Hematopoietic multipotent progenitor cell treated with erythropoietin and hydrocortisone succinate and interleukin-3 and kit ligand, for 8 days (in vitro differentiated cells): ENCODE results near the gene CD300LB.

ENCODE experiments used
- DNase-seq: peaks from one replicate; pipeline ENCODE4 v3.0.0-alpha.2; 2015

CD300LB gene

GRCh38 chr17:74547736-74548135 lies 16.5 kb upstream of the CD300LB start:
- DNase-seq: no peak

GRCh38 chr17:74547264-74547663 lies 16.0 kb upstream of the CD300LB start:
- DNase-seq: no peak

DNA sequence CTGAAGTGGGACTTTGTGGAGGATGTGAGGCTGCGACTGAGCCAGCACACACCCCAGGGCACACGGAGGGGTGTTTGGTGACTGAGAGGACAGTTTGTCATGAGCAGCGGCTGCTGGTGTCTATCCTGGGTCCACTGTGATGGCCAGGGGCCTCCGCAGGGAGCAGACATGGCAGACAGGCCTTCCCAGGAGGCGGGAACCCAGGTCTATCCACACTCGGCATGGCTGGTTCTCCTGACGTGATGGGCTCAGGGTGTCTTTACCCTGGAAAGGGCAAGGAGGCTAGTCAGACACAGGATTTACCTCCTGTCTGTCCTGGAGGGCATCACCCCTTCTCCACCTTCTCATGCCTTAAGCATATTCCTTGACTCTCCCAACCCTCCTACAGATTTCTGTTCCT lies 15.3 kb upstream of the CD300LB start:
- DNase-seq: no peak

DNA sequence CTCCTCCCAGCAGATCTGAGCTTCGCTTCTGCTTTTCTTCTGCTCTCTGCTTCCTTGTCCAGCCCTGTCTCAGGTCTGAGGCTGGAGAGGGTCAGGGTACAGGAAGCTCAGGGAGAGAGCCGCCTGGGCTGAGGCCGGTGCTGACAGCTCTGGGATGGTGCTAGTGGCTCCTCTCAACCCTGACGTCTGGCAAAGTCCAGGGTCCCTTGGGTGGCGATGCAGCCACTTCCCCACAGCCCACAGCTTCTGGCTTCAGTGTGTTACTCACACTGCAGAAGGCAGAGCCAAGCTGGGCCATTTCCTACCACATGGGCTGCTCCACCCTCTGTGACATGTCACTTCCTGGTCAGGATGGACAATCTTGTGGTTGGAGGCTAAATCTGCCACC lies 14.6 kb upstream of the CD300LB start, which contains the start of gene CD300C:
TSS of gene CD300C (minus strand) at position 273 of the 388 bp plus-strand sequence. CDS start 333 bp downstream, outside the sequence.
- peak; percentile 19 for DNase-seq

- no peak for DNase-seq
Measured at GRCh38 chr17:74544991-74545842, 13.9 kb upstream of the CD300LB start.

- no peak for DNase-seq
Measured at GRCh38 chr17:74543891-74544760, 12.9 kb upstream of the CD300LB start.

- no peak for DNase-seq
Measured at GRCh38 chr17:74543406-74543805, 12.1 kb upstream of the CD300LB start.

DNA sequence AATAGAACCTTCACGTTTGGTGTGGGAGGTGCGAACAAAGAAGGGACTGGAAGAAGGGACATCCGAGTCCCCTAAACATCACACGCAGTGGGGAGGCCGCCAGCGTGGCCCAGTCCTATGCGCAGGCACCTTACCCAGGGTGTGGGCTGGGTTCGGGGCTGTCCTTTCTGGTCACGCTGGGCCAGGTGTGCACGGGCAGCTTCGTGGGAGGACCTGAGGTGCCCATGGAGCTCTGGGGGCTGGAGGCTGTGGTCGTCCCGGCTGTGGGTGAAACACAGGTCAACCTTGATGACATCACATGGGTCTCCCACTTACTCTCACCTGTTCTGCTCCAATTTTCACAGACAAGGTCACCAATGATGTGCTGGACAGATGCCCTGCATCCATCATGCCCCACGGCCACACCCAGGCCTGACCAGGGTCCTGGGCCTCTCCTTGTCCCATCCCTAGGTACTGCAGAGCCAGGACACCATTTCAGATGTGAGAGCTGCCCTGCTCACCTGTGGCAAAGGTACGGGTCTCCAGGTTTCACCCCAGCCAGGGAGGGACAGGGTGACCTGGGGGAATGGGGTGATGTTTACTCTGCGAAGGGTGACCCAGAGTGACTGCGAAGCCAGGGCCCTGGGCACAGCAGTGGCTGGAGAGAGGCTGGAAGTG lies 11.6 kb upstream of the CD300LB start:
- no peak for DNase-seq

GRCh38 chr17:74542166-74542565 lies 10.9 kb upstream of the CD300LB start:
- no peak for DNase-seq

DNA sequence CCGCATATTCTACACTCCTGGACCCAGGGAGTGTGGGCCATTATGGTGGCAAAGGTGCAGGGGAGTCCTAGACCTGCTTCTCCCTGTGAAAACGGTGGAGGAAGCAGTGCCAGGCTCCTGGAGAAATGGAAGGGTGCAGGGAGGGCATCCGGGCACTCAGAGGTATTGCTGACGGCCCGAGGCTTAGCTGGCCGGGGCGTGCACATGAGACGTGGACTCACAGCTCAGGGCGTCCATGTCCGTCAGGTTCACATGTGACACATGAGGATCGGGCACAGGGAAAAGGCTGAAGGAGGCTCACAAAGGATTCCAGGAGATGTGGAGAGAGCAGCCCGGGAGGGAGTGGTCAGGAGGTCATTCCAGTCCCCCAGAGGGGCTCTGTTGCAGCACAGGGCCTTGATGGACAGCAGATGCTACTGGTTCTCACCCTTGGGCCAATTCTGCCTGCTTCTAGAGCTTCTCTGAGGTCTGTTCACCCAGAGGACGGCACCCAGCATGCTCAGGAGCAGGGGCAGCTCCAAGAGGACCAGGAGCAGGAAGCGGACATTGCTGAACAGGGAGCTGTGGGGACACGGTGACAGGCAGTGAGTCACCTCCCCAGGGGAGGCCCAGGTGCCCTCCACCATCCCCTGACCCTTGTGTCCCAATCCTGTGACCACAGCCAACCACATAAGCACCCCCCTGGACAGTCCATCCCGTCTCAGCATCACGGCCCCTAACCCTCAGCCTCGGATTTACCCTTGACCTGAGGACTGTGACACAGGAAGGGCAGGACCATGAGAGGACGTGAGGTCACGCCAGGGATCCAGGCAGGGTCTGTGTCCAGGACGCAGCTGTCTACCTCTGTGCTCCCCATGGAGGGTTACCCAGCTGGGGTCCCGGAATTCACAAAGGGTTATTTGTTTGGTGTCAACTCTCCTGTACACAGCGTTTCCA lies 10.2 kb upstream of the CD300LB start:
- DNase-seq: no peak

- no peak for DNase-seq
Measured at GRCh38 chr17:74539281-74539820, 8.1 kb upstream of the CD300LB start.

- DNase-seq: no peak
Measured at GRCh38 chr17:74536890-74537289, 5.6 kb upstream of the CD300LB start.

- DNase-seq: peak; percentile 83
Measured at GRCh38 chr17:74532115-74532514, 840 bp upstream of the CD300LB start.

- DNase-seq: no peak
Measured at GRCh38 chr17:74530831-74531150, 484 bp downstream of the CD300LB start.

DNA sequence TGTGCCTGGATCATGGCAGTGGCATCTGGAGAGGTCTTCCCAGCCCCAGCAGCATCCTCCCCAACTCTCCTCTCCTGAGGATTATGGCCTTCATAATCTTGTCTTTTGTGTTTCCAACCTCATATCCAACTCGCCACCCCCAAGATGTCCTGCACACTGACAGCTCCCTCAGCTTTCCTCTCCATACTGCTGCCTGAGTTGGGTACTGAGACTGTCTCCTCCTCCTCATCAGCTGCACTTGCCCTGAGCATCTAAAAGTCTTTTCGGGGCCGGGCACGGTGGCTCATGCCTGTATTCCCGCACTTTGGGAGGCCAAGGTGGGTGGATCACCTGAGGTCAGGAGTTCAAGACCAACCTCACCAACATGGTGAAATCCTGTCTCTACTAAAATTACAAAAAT lies 2.0 kb downstream of the CD300LB start:
- no peak for DNase-seq

DNA sequence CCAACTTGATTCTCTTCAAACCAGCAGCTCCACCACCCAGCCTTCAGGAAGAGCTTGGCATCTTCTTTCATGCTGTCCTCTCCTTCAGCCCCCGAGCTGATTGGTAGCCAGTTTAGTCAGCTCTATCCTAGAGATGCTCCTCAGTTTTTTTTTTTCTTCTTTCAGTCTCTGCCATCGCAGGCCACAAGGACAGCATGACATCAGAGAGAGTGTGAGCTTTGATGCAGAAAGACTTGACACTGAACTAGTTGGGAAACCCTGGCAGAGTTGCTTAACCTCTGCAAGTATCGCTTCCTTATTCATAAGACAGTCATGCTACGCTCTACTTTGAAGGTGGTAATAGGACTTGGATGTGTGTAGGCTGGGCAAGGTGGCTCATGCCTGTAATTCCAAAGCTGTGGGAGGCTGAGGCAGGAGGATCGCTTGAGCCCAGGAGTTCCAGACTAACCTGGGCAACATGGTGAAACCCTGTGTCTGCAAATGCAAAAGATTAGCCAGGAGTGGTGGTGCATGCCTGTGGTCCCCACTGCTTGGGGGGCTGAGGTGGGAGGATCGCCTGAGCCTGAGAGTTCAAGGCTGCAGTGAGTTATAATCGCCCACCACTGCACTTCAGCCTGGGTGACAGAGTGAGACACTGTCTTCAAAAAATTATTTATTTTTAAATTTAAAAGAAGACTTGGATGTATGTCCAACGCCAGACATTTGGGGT lies 2.6 kb downstream of the CD300LB start:
- DNase-seq: peak; percentile 29

DNA sequence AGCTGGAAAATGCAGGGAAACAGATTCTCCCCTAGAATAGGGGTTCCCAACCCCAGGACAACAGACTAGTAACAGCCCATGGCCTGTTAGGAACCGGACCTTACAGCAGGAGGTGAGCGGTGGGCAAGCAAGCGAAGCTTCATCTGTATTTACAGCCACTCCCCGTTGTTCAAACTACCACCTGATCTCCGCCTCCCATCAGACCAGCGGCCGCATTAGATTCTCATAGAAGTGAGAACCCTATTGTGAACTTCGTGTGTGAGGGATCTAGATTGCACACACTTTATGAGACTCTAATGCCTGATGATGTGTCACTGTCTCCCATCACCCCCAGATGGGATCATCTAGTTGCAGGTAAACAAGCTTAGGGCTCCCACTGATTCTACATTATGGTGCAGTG lies 3.5 kb downstream of the CD300LB start:
- no peak for DNase-seq

GRCh38 chr17:74527081-74527480 lies 4.2 kb downstream of the CD300LB start:
- no peak for DNase-seq

GRCh38 chr17:74526681-74527080 lies 4.6 kb downstream of the CD300LB start:
- no peak for DNase-seq

GRCh38 chr17:74525781-74526288 lies 5.4 kb downstream of the CD300LB start:
- DNase-seq: no peak

GRCh38 chr17:74525465-74525725 lies 5.9 kb downstream of the CD300LB start:
- DNase-seq: no peak
